HCT116 (cell line): Measurements from ENCODE around the gene KAZN. TPM values are rescaled to one million over a fixed set of nuclear protein-coding genes. Genes with fewer than 3 reads are reported as not detected.

Experiments used
- ATAC-seq: fragments of 200-7000 bp; cut with Tn5 transposase; 2 replicates; pipeline ENCODE4 v1.9.1; 2020; ENCODE audit warnings: mild to moderate bottlenecking, moderate library complexity
- BruUV-seq: library from RNA; stranded (reverse); fragments of 400-500 nt; replicated peaks from 2 replicates; lab custom pipeline; 2021; lab: Mats Ljungman, UMichigan
- CTCF ChIA-PET: fragments of 300-600 bp; sonication (Branson Sonifier 250); formaldehyde crosslinking; loops from one replicate; lab custom pipeline; 2021; ENCODE audit warnings: antibody characterized with exemption; lab: Charles Lee
- POLR2A ChIA-PET: fragments of 300-600, 350-600 bp; sonication (Branson Sonifier 250); formaldehyde crosslinking; loops from one replicate; lab custom pipeline; 2021; ENCODE audit warnings: antibody characterized with exemption; lab: Charles Lee
- RAD21 ChIA-PET, 2 experiments: fragments of 300-600 bp; sonication (Branson Sonifier 250); formaldehyde crosslinking; loops; one replicate each; lab custom pipeline; 2023; ENCODE audit warnings: low total read pairs in 2 of 2; ENCODE audit not compliant: uncharacterized antibody in 2 of 2, unreplicated experiment in 2 of 2, low non-redundant PET in 1 of 2; lab: Charles Lee
- DNase-seq: peaks from one replicate; pipeline ENCODE4 v3.0.0-alpha.2; 2010; ENCODE audit warnings: low read depth, low spot score
- H2AFZ ChIP-seq: fragments of 200-600 bp; shearing (Covaris generic), sonication (generic); 2 replicates; pipeline ENCODE4 v1.6.1; 2017; ENCODE audit warnings: low read depth, mixed run types, mixed read lengths, antibody characterized with exemption, low read length; ENCODE audit not compliant: poor library complexity, severe bottlenecking
- H3K27ac ChIP-seq: 2 replicates; pipeline ENCODE4 v1.5.1; 2012; ENCODE audit warnings: low read depth, low read length
- H3K27me3 ChIP-seq: fragments of 200-600 bp; sonication (generic); 2 replicates; pipeline ENCODE4 v1.6.1; 2016; ENCODE audit warnings: mixed run types, low read length, mixed read lengths; ENCODE audit not compliant: insufficient read depth
- H3K36me3 ChIP-seq, 2 experiments: fragments of 200-500 bp in 1 of 2; fragments of 200-600 bp in 1 of 2; sonication (Bioruptor generic) in 1 of 2; sonication (generic) in 1 of 2; 2 replicates each; pipeline versions ENCODE4 v1.5.1 to v1.6.1; 2014 to 2016; ENCODE audit warnings: low read length in 2 of 2, inconsistent platforms in 1 of 2, mixed read lengths in 1 of 2, mixed run types in 1 of 2; ENCODE audit not compliant: insufficient read depth in 2 of 2, control insufficient read depth in 1 of 2
- H3K4me1 ChIP-seq, 2 experiments: fragments of 200-600 bp in 1 of 2; sonication (generic) in 1 of 2; 2 replicates each; pipeline versions ENCODE4 v1.5.1 to v1.6.1; 2012 to 2017; ENCODE audit warnings: low read length in 2 of 2, inconsistent platforms in 1 of 2, mild to moderate bottlenecking in 1 of 2, mixed read lengths in 1 of 2, mixed run types in 1 of 2, moderate library complexity in 1 of 2; ENCODE audit not compliant: insufficient read depth in 2 of 2, control insufficient read depth in 1 of 2
- H3K4me2 ChIP-seq: fragments of 200-600 bp; sonication (generic); 2 replicates; pipeline ENCODE4 v1.6.1; 2017; ENCODE audit warnings: mixed run types, low read length, mixed read lengths
- H3K4me3 ChIP-seq, 2 experiments: fragments of 200-600 bp in 1 of 2; sonication (generic) in 1 of 2; replicated peaks in 1 of 2; 2 replicates each; pipeline ENCODE4 v1.5.1; 2011 to 2016; ENCODE audit warnings: low read length in 2 of 2, control low read depth in 1 of 2, low read depth in 1 of 2, mild to moderate bottlenecking in 1 of 2, mixed read lengths in 1 of 2, mixed run types in 1 of 2
- H3K79me2 ChIP-seq: fragments of 200-600 bp; sonication (generic); 2 replicates; pipeline ENCODE4 v1.6.1; 2017; ENCODE audit warnings: mild to moderate bottlenecking, mixed run types, low read length, moderate library complexity, mixed read lengths; ENCODE audit not compliant: insufficient read depth
- H3K9ac ChIP-seq: fragments of 200-600 bp; sonication (generic); 2 replicates; pipeline ENCODE4 v1.6.1; 2016; ENCODE audit warnings: low read length, mixed read lengths
- H3K9me2 ChIP-seq: fragments of 200-600 bp; sonication (generic), shearing (Covaris generic); 2 replicates; pipeline ENCODE4 v1.6.1; 2017; ENCODE audit warnings: mixed run types, mild to moderate bottlenecking, moderate library complexity; ENCODE audit not compliant: insufficient read depth
- H3K9me3 ChIP-seq, 2 experiments: fragments of 200-500 bp in 1 of 2; fragments of 200-600 bp in 1 of 2; sonication (Bioruptor generic) in 1 of 2; sonication (generic) in 1 of 2; 2 replicates each; pipeline ENCODE4 v1.6.1; 2014 to 2017; ENCODE audit warnings: low read length in 2 of 2, mixed read lengths in 2 of 2, inconsistent platforms in 1 of 2, low read depth in 1 of 2, mild to moderate bottlenecking in 1 of 2, mixed run types in 1 of 2, moderate library complexity in 1 of 2; ENCODE audit not compliant: control insufficient read depth in 1 of 2, insufficient read depth in 1 of 2
- H4K20me1 ChIP-seq: fragments of 200-600 bp; sonication (generic), shearing (Covaris generic); 2 replicates; pipeline ENCODE4 v1.6.1; 2017; ENCODE audit warnings: mixed run types, mild to moderate bottlenecking, moderate library complexity; ENCODE audit not compliant: insufficient read depth
- CBX3 ChIP-seq: IDR thresholded peaks from 2 replicates; pipeline ENCODE4 v1.6.1; 2012; ENCODE audit warnings: low read depth
- CTCF ChIP-seq, 3 experiments: fragments of 200-600 bp in 1 of 3; sonication (generic) in 1 of 3; IDR thresholded peaks in 2 of 3; conservative IDR thresholded peaks in 1 of 3; 2 replicates each; pipeline ENCODE4 v1.5.1; 2012 to 2017; ENCODE audit warnings: low read depth in 2 of 3, low read length in 2 of 3, antibody characterized with exemption in 1 of 3, borderline replicate concordance in 1 of 3, control low read depth in 1 of 3, mild to moderate bottlenecking in 1 of 3, mixed read lengths in 1 of 3, mixed run types in 1 of 3, moderate library complexity in 1 of 3; ENCODE audit not compliant: insufficient read depth in 1 of 3
- EGR1 ChIP-seq: IDR thresholded peaks from 2 replicates; pipeline ENCODE4 v1.6.1; 2012; ENCODE audit warnings: low read depth
- EZH2 ChIP-seq: fragments of 200-600 bp; sonication (generic); IDR thresholded peaks from 2 replicates; pipeline ENCODE4 v1.6.1; 2017; ENCODE audit warnings: antibody characterized with exemption, mixed run types
- FOSL1 ChIP-seq: IDR thresholded peaks from 2 replicates; pipeline ENCODE4 v1.6.1; 2012; ENCODE audit warnings: low read depth
- JUND ChIP-seq: IDR thresholded peaks from 2 replicates; pipeline ENCODE4 v1.6.1; 2012
- POLR2AphosphoS5 ChIP-seq: IDR thresholded peaks from 2 replicates; pipeline ENCODE4 v1.6.1; 2011; ENCODE audit warnings: mild to moderate bottlenecking, low read depth, low read length, moderate library complexity
- RAD21 ChIP-seq: IDR thresholded peaks from 2 replicates; pipeline ENCODE4 v1.6.1; 2012; ENCODE audit warnings: low read depth, mild to moderate bottlenecking
- SRF ChIP-seq: IDR thresholded peaks from 2 replicates; pipeline ENCODE4 v1.6.1; 2012; ENCODE audit warnings: low read depth
- TCF7L2 ChIP-seq: IDR thresholded peaks from 2 replicates; pipeline ENCODE4 v1.7.0; 2011; ENCODE audit warnings: borderline replicate concordance, inconsistent platforms; ENCODE audit not compliant: insufficient read depth, insufficient read length; ENCODE audit errors: extremely low read depth
- YY1 ChIP-seq: IDR thresholded peaks from 2 replicates; pipeline ENCODE4 v1.6.1; 2011; ENCODE audit warnings: low read length, low read depth, moderate library complexity, mild to moderate bottlenecking; ENCODE audit not compliant: insufficient replicate concordance; ENCODE audit errors: extremely low read depth
- intact Hi-C: fragments of 100-400 bp; cut with micrococcal nuclease; formaldehyde crosslinking; loops from 2 replicates; pipeline ENCODE4 v1.10.0; 2022
- total RNA-seq: library from RNA; stranded (reverse); gene quantifications from one replicate; pipeline ENCODE4 v1.2.1, GENCODE V29; 2021; ENCODE audit not compliant: unreplicated experiment
- TF ChIP-seq, protein P1 (sequence below): IDR thresholded peaks from 2 replicates; pipeline ENCODE4 v1.6.1; 2012; ENCODE audit warnings: low read depth

The KAZN gene
- total RNA-seq, 1 experiment from 2014 or later: 13.4 TPM

- TF ChIP-seq EGR1 (no peak), TCF7L2 (no peak)
- TF ChIP-seq, protein P1, sequence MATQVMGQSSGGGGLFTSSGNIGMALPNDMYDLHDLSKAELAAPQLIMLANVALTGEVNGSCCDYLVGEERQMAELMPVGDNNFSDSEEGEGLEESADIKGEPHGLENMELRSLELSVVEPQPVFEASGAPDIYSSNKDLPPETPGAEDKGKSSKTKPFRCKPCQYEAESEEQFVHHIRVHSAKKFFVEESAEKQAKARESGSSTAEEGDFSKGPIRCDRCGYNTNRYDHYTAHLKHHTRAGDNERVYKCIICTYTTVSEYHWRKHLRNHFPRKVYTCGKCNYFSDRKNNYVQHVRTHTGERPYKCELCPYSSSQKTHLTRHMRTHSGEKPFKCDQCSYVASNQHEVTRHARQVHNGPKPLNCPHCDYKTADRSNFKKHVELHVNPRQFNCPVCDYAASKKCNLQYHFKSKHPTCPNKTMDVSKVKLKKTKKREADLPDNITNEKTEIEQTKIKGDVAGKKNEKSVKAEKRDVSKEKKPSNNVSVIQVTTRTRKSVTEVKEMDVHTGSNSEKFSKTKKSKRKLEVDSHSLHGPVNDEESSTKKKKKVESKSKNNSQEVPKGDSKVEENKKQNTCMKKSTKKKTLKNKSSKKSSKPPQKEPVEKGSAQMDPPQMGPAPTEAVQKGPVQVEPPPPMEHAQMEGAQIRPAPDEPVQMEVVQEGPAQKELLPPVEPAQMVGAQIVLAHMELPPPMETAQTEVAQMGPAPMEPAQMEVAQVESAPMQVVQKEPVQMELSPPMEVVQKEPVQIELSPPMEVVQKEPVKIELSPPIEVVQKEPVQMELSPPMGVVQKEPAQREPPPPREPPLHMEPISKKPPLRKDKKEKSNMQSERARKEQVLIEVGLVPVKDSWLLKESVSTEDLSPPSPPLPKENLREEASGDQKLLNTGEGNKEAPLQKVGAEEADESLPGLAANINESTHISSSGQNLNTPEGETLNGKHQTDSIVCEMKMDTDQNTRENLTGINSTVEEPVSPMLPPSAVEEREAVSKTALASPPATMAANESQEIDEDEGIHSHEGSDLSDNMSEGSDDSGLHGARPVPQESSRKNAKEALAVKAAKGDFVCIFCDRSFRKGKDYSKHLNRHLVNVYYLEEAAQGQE: no peak
Observed at GRCh38 chr1:15125101-15125745, 526.7 kb downstream of the KAZN start (continued).

GRCh38 chr1:15128077-15128476 is 529.6 kb downstream of the KAZN start:
- H3K79me2 ChIP-seq: no peaks in the 10 kb centered on the region
- ChIA-PET POLR2A (interaction anchor here (1.2 kb wide), 1 partner anchor 11 kb away, joined by 3 read pairs; no protein-coding TSS in a partner anchor), CTCF (interaction anchor here (1.0 to 2.4 kb wide), 25 partner anchors 8 to 371 kb away, joined by 3 to 31 read pairs (median 5); partner anchors contain the start of gene TMEM51), RAD21 (interaction anchor here (1.1 to 1.4 kb wide), 6 partner anchors 12 to 177 kb away, joined by 3 to 15 read pairs (median 6); no protein-coding TSS in a partner anchor)
- H3K4me2 ChIP-seq: no peak overlapping the region
- intact Hi-C loops: loop anchor here (1.0 to 5.0 kb wide), 4 partner anchors 74 to 303 kb away; no protein-coding TSS in a partner anchor
- H3K9me2 ChIP-seq: no peaks in the 10 kb centered on the region
- no peaks in the 10 kb centered on the region for H3K9me3 ChIP-seq
- no peak overlapping the region for H3K4me3 ChIP-seq
- H3K4me1 ChIP-seq: peaks cover 0 to 6% of the 10 kb centered on the region in 2 experiments; a peak in 1 of 4 replicates
- H3K27me3 ChIP-seq: no peaks in the 10 kb centered on the region
- no TSS peak for BruUV-seq
- H2AFZ ChIP-seq: no peak overlapping the region
- ATAC-seq: no peak; the same call in 1 of the 2 replicates
- H3K27ac ChIP-seq: no peak overlapping the region
- no peaks in the 10 kb centered on the region for H3K36me3 ChIP-seq
- no peak for DNase-seq
- H4K20me1 ChIP-seq: no peaks in the 10 kb centered on the region
- H3K9ac ChIP-seq: no peak overlapping the region
- TF ChIP-seq SRF (no peak), JUND (no peak), CTCF (IDR thresholded peaks at IDR 0.05 in 2 of 3, conservative IDR thresholded peaks at IDR 0.05 in 1 of 3; ENCODE audit: borderline replicate concordance in 1 of 3, insufficient read depth in 1 of 3, low read depth in 2 of 3, low read length in 2 of 3) (no peak), POLR2AphosphoS5 (no peak), RAD21 (no peak), CBX3 (no peak), YY1 (no peak), FOSL1 (no peak), EZH2 (no peak)
- TF ChIP-seq, protein P1: no peak
